CD4-positive, alpha-beta T cell treated with Interleukin-6 for 4 hours (primary cell): ENCODE results near the gene PURA.
A peak's percentile ranks its signal among the peaks of the same experiment; 100 is the strongest.

ENCODE experiments used
- DNase-seq: peaks from one replicate; pipeline ENCODE4 v3.0.0-alpha.2; 2020; ENCODE audit warnings: mixed read lengths

PURA gene

DNA sequence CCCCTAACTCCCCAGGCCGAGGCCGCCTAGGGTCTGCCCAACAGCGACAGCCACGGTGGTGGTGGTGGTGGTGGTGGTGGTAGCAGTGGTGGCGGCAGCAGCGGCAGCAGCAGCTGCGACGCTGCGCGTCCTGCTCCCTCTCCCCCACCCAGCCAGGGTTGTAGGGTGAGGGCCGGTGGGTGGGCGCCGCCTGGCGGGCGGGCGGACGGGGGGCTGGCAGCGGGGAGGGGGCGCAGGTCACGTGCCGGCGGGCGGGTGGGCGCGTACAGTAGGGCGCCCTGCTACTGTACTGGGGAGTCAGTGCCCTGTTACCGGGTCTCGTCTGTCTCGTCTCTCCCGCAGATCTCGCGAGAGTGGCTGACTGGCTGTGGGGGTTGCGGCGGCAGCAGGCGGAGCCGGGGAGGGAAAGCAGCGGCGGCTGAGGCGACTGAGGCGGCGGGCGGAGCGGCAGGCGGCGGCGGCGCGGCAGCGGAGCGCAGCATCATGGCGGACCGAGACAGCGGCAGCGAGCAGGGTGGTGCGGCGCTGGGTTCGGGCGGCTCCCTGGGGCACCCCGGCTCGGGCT, at the start of gene PURA:
PURA (plus strand) TSS at position 411 of the 565 bp plus-strand sequence; CDS start at position 484, 73 bp downstream.
- peak; percentile 96 for DNase-seq

GRCh38 chr5:140072812-140073211, 41.1 kb upstream of the PURA start:
- no peak for DNase-seq

GRCh38 chr5:140073296-140073695, 40.6 kb upstream of the PURA start:
- no peak for DNase-seq

DNA sequence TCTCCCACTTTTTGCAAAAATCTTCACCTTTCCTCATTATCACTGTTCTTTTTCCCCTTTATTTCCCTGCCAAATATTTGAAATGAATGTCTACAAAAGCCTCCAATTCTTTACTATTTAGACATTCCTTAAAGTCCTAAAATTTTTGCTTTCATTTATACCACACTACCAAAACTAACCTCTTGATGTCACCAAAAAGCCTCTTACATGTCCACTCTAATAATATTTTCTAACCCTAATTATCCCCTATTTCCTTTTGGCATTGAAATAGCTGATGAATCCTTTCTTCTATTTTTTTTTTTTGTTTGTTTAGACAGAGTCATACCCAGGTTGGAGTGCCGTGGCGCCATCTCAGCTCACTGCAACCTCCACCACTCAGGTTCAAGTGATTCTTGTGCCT, 38.5 kb upstream of the PURA start:
- no peak for DNase-seq

DNA sequence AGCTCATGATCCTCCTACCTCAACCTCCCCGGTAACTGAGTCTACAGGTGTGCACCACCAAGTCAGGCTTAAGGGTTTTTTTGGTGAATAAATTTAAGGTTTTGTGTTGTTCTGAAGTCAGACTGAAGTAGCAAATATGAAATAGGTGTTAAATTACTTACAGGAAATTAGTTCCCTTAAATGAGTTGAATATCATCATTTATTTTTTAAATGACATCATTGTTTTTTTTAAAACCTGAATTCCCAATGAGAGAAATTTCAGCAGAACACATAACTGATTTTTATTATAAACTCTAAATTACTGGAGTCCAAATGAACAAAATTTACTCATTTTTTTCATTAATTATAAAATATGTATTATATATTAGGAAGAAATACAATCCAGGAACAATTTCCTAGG, 37.8 kb upstream of the PURA start:
- DNase-seq = no peak

DNA sequence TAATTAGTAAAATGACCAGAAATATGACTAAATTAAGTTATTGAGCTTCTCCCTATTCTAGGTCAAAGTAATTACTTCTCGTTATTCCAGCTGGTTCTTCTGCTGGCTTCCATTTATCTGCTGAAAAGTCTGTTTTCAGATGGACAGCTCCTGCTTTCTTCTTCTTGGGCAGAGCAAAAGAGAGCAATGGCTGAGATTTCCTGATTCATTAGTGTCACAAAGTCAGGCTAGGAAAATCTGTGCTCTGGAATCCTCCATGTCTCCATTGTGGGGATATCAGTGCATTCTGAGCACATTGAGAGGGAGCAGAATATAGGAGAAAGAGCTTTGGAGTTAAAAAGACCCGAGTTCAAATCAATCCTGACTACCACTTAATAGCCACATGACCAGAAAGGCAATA, 37.1 kb upstream of the PURA start:
- DNase-seq = no peak

- DNase-seq = no peak
Observed at GRCh38 chr5:140083120-140083519, 30.8 kb upstream of the PURA start.

GRCh38 chr5:140083650-140084049, 30.3 kb upstream of the PURA start:
- DNase-seq = no peak

DNA sequence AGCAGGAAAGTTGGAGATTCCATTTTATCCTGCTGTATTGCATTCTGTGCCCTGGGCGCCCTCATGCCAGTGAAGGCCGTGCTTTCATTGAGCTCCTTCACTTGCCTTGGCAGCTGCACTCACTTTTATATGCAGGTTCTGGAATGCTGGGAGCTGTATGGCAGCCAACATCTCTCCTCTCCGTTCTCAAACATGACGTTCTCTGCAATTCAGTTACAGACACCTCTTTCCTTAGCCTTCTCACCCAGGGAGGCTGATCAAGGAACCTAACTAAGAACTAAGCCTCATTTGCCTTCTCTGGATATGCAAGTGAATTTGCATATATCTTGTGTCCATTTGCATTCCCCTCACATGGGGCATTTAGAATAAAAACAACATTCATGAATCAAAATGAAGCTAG, 29.4 kb upstream of the PURA start:
- DNase-seq = no peak

GRCh38 chr5:140090251-140090650, 23.7 kb upstream of the PURA start:
- no peak for DNase-seq

GRCh38 chr5:140093179-140093578, 20.7 kb upstream of the PURA start:
- no peak for DNase-seq

- no peak for DNase-seq
Observed at GRCh38 chr5:140093866-140094265, 20.0 kb upstream of the PURA start.

GRCh38 chr5:140094889-140095288, 19.0 kb upstream of the PURA start:
- no peak for DNase-seq

DNA sequence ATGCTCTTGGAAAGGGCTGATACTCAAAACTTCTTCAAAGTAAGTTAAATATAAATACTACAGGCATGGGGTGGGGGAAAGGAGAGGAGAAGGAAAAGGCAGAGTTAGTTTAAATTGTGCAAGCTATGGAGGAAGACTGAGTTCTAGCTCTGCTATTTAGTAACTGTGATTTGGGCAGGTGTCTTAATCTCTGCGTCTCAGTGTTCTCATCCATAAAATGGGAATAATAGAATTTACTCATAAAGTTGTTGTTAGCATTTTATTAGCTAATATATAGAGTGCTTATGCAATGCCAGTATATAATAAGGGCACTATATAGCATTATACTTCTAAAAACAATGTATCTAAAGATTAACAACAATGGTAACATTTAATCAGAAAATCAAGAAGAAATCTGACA, 12.7 kb upstream of the PURA start:
- DNase-seq = no peak

- DNase-seq = no peak
Observed at GRCh38 chr5:140103154-140103553, 10.8 kb upstream of the PURA start.

DNA sequence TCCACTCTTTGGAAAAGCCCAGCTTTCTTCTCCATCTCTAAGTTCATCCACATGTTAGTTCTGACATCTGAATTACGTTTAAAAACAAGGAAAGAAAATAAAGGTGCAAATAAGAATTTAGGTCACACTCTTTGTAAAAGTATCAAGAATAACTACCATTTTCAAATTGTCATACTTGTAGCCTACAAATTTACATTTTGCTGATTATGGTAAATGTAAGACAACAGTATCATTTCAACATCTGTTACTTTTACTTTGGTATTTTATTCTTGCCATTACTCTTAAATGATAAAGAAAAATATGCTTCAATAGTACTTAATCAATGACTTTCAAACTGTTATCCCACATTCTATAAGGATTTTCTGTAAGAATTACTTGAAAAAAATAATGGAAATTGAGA, 9.8 kb upstream of the PURA start:
- no peak for DNase-seq

GRCh38 chr5:140106101-140106500, 7.8 kb upstream of the PURA start:
- no peak for DNase-seq

- no peak for DNase-seq
Observed at GRCh38 chr5:140106805-140107311, 7.1 kb upstream of the PURA start.

- DNase-seq = peak; percentile 95
Observed at GRCh38 chr5:140107312-140108092, 6.4 kb upstream of the PURA start.

GRCh38 chr5:140108093-140109017, 5.6 kb upstream of the PURA start:
- DNase-seq = peak; percentile 32

DNA sequence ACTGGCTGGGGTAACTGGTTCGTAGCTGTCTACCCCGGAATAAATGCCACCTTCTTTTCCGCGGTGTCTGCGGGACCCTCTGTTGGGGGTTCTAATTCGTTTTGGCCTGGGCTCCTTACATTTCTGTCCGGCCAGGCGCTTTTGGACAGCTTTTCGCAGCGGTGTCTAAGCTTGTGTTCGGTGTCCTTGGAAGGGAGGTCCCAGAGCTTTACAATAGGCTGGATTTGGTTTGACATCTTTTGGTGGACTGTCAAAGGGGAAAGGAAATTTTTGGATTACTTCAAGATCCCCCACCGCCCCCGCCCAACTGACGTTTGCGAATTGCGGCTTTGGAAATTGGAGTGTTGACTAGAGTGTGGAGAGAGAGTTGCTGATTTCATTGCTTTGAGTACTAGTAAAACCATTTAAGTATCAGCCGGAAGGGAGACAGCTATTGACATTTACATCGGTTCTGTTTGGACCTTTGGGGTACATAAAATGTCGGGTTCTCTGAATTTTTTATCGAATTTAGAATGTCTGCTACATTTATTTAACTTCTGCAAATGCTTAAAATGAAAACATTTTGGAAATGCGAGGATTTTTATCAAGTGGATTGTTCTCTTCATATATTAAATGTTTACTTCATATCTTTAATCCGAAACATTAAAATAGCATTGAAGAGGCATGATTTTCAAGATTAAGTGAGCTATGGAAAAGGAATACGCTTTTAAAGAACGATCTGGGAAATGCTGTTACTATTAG, 4.7 kb upstream of the PURA start:
- DNase-seq = peak; percentile 3

DNA sequence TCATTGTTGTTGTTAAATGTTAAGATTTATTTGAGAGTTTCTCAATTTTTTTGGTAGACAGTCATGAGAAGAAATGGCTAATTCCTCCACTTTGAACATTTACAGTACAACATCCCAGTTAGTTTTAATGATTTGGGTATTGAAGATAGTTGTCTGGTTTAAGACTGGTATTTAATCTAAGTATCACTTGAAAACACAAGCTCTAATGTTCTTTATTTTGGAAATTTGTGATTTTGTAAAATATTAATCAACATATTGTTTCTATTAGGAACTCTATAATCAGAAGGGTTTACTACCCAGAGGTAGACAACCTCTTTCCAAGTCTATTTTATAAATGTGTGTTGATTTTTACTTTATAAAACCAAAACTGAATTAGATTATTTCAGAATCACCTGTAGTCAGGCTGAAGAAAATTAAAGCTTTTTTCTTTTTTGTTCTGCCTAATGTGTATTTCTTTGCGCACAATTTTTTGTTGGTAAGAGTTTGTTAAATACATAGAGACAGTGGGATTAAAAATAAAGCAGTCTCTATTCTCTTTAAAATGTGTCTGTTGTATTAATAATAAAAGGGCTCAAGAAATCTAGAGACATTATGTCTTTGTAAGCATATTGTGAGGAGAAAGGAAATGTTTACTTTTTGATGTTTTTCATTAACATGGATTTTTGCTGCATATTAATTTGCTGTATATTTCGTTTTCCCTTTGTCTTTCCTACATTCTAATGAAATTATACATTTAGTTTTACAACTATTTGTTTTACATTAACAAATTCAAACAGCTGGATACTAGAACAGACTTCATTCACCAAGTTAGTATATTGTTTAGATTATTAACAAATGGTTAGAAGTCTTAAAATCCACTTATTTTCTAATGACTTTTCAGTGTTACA, 3.9 kb upstream of the PURA start:
- no peak for DNase-seq
